Left ventricle myocardium inferior (tissue), 1 donor: ENCODE measurements around the gene ITIH1. TPM values are rescaled to one million over a fixed set of nuclear protein-coding genes. Genes with fewer than 3 reads are reported as not detected.

Experiments used
- DNase-seq: peaks from one replicate; pipeline ENCODE4 v3.0.0-alpha.2; 2020
- H3K27ac ChIP-seq: fragments of 200-600 bp; replicated peaks from 2 replicates; pipeline ENCODE4 v1.8.0; 2021
- H3K27me3 ChIP-seq: fragments of 200-600 bp; 2 replicates; pipeline ENCODE4 v1.8.0; 2021; ENCODE audit warnings: low read depth
- H3K36me3 ChIP-seq: fragments of 200-600 bp; 2 replicates; pipeline ENCODE4 v1.8.0; 2021
- H3K4me1 ChIP-seq: fragments of 200-600 bp; 2 replicates; pipeline ENCODE4 v1.8.0; 2021
- H3K4me3 ChIP-seq: fragments of 200-600 bp; 2 replicates; pipeline ENCODE4 v1.8.0; 2021; ENCODE audit warnings: mild to moderate bottlenecking, moderate library complexity
- H3K9me3 ChIP-seq: fragments of 200-600 bp; replicated peaks from 2 replicates; pipeline ENCODE4 v1.8.0; 2021
- CTCF ChIP-seq: fragments of 200-600 bp; IDR thresholded peaks from 2 replicates; pipeline ENCODE4 v1.8.0; 2021; ENCODE audit warnings: antibody characterized with exemption, mild to moderate bottlenecking, borderline replicate concordance
- intact Hi-C: fragments of 100-400 bp; cut with micrococcal nuclease; formaldehyde crosslinking; loops from one replicate; pipeline ENCODE4 v1.11.0; 2022
- total RNA-seq: library from RNA; stranded (reverse); fragmentation: NEBNext Ultra II Directional; extraction: Animal tissue kit (Norgen Biotek cat#: 25700); gene quantifications from one replicate; pipeline ENCODE4 v1.2.1, GENCODE V29; 2021
- donor health status: DM: no; HTN: yes; CAD: no; lungs with severe emphysema.

The ITIH1 gene
- total RNA-seq, 1 donor from 2014 or later: not detected

GRCh38 chr3:52822363-52822762 is 45.0 kb downstream of the ITIH1 start:
- Histone ChIP-seq H3K9me3 (no peaks in the 10 kb centered on the region), H3K4me3 (no peak overlapping the region), H3K27ac (no peak overlapping the region), H3K27me3 (no peaks in the 10 kb centered on the region), H3K36me3 (peaks cover 20% of the 10 kb centered on the region), H3K4me1 (no peaks in the 10 kb centered on the region)
- DNase-seq: no peak
- intact Hi-C loops: no loop called here
- TF ChIP-seq CTCF: no peak

- no peak for TF ChIP-seq CTCF
- no peak overlapping the region for H3K4me3 ChIP-seq
- no peaks in the 10 kb centered on the region for H3K9me3 ChIP-seq
- H3K36me3 ChIP-seq: peaks cover 20% of the 10 kb centered on the region
- no peaks in the 10 kb centered on the region for H3K4me1 ChIP-seq
- no peak overlapping the region for H3K27ac ChIP-seq
- H3K27me3 ChIP-seq: no peaks in the 10 kb centered on the region
- intact Hi-C loops: no loop called here
- no peak for DNase-seq
These were observed 46.6 kb downstream of the ITIH1 start for GRCh38 chr3:52824037-52824436.

GRCh38 chr3:52827441-52827840 is 50.0 kb downstream of the ITIH1 start:
- DNase-seq: no peak
- Histone ChIP-seq H3K4me3 (no peak overlapping the region), H3K27ac (no peak overlapping the region), H3K4me1 (peaks cover 17% of the 10 kb centered on the region), H3K27me3 (no peaks in the 10 kb centered on the region), H3K9me3 (no peaks in the 10 kb centered on the region), H3K36me3 (peaks cover 20% of the 10 kb centered on the region)
- intact Hi-C loops: no loop called here
- TF ChIP-seq CTCF: no peak

GRCh38 chr3:52827866-52828376 is 50.5 kb downstream of the ITIH1 start:
- TF ChIP-seq CTCF: no peak
- no peaks in the 10 kb centered on the region for H3K9me3 ChIP-seq
- peaks cover 18% of the 10 kb centered on the region for H3K36me3 ChIP-seq
- no peak for DNase-seq
- H3K4me3 ChIP-seq: no peak overlapping the region
- H3K27ac ChIP-seq: no peak overlapping the region
- H3K27me3 ChIP-seq: no peaks in the 10 kb centered on the region
- intact Hi-C loops: no loop called here
- peaks cover 17% of the 10 kb centered on the region for H3K4me1 ChIP-seq

GRCh38 chr3:52829482-52829881 is 52.1 kb downstream of the ITIH1 start:
- DNase-seq: no peak
- Histone ChIP-seq H3K27ac (no peak overlapping the region), H3K4me3 (no peak overlapping the region), H3K27me3 (no peaks in the 10 kb centered on the region), H3K9me3 (no peaks in the 10 kb centered on the region), H3K36me3 (peaks cover 4% of the 10 kb centered on the region), H3K4me1 (peaks cover 25% of the 10 kb centered on the region)
- no peak for TF ChIP-seq CTCF
- intact Hi-C loops: no loop called here
